H1 (cell line): Measurements from ENCODE around the gene HLX. TPM values are rescaled to one million over a fixed set of nuclear protein-coding genes. Genes with fewer than 3 reads are reported as not detected.

Experiments
- CTCF ChIA-PET: fragments of 300-600 bp; sonication (Branson Sonifier 250); formaldehyde crosslinking; loops from one replicate; lab custom pipeline; 2021; ENCODE audit not compliant: partially characterized antibody; lab: Charles Lee
- POLR2A ChIA-PET: fragments of 300-600 bp; sonication (Branson Sonifier 250); formaldehyde crosslinking; loops from one replicate; lab custom pipeline; 2021; ENCODE audit warnings: inconsistent platforms; ENCODE audit not compliant: partially characterized antibody; lab: Charles Lee
- DNase-seq, 2 experiments: peaks; one replicate each; pipeline versions ENCODE4 v3.0.0 to v3.0.0-alpha.2; 2010 to 2022; ENCODE audit warnings: low spot score in 2 of 2, low read depth in 1 of 2, mixed read lengths in 1 of 2
- FAIRE-seq: peaks from 2 replicates; lab custom pipeline; 2011; peaks lifted over from hg19 to GRCh38; lab: Jason Lieb, UNC
- H2AFZ ChIP-seq: 2 replicates; pipeline ENCODE4 v1.8.1; 2012; ENCODE audit warnings: low read length, inconsistent platforms
- H2AK5ac ChIP-seq: 2 replicates; pipeline ENCODE4 v1.6.1; 2013; ENCODE audit warnings: low read depth, low read length
- H2BK120ac ChIP-seq: replicated peaks from 2 replicates; pipeline ENCODE3; 2013; ENCODE audit warnings: low read depth, low read length, inconsistent platforms
- H2BK12ac ChIP-seq: 2 replicates; pipeline ENCODE4 v1.6.1; 2013; ENCODE audit warnings: low read depth, low read length
- H2BK15ac ChIP-seq: 2 replicates; pipeline ENCODE4 v1.6.1; 2013; ENCODE audit warnings: low read length
- H2BK20ac ChIP-seq: 2 replicates; pipeline ENCODE4 v1.6.1; 2013; ENCODE audit warnings: low read length
- H2BK5ac ChIP-seq: 2 replicates; pipeline ENCODE4 v1.6.1; 2013; ENCODE audit warnings: low read depth, low read length
- H3K14ac ChIP-seq: 2 replicates; pipeline ENCODE4 v1.6.1; 2013; ENCODE audit warnings: inconsistent platforms; ENCODE audit not compliant: insufficient read length
- H3K18ac ChIP-seq: 2 replicates; pipeline ENCODE4 v1.6.1; 2013; ENCODE audit warnings: low read length; ENCODE audit errors: extremely low read depth
- H3K23ac ChIP-seq: 2 replicates; pipeline ENCODE4 v1.6.1; 2013; ENCODE audit warnings: inconsistent platforms; ENCODE audit not compliant: insufficient read length
- H3K23me2 ChIP-seq: 2 replicates; pipeline ENCODE4 v1.6.1; 2013; ENCODE audit warnings: low read depth, low read length
- H3K27ac ChIP-seq: 2 replicates; pipeline ENCODE4 v1.6.1; 2011; ENCODE audit warnings: low read depth, low read length, inconsistent platforms
- H3K27me3 ChIP-seq, 4 experiments: replicated peaks in 1 of 4; 1 replicate in 1 of 4; 2 replicates in 3 of 4; pipeline versions ENCODE4 v1.6.1 to v1.8.1; 2011 to 2013; ENCODE audit warnings: low read length in 3 of 4, mild to moderate bottlenecking in 3 of 4, inconsistent platforms in 2 of 4, mixed read lengths in 2 of 4, moderate library complexity in 1 of 4; ENCODE audit not compliant: control insufficient read depth in 3 of 4, insufficient read depth in 3 of 4; ENCODE audit errors: extremely low read depth in 1 of 4
- H3K36me3 ChIP-seq, 4 experiments: 2 replicates each; pipeline versions ENCODE4 v1.6.1 to v1.8.1; 2011 to 2013; ENCODE audit warnings: mild to moderate bottlenecking in 4 of 4, low read length in 3 of 4, moderate library complexity in 2 of 4, control low read depth in 1 of 4, inconsistent platforms in 1 of 4; ENCODE audit not compliant: insufficient read depth in 4 of 4, control insufficient read depth in 2 of 4
- H3K4ac ChIP-seq: replicated peaks from 2 replicates; pipeline ENCODE3; 2013; ENCODE audit warnings: low read length, low read depth, mixed read lengths, inconsistent platforms; ENCODE audit not compliant: insufficient read length
- H3K4me1 ChIP-seq, 4 experiments: replicated peaks in 1 of 4; 1 replicate in 1 of 4; 2 replicates in 3 of 4; pipeline versions ENCODE4 v1.6.1 to v1.8.1; 2011 to 2013; ENCODE audit warnings: low read length in 3 of 4, inconsistent platforms in 2 of 4, mixed read lengths in 1 of 4; ENCODE audit not compliant: insufficient read depth in 4 of 4, control insufficient read depth in 3 of 4
- H3K4me2 ChIP-seq, 2 experiments: 2 replicates each; pipeline versions ENCODE4 v1.6.1 to v1.8.1; 2011 to 2013; ENCODE audit warnings: low read depth in 2 of 2, low read length in 2 of 2, control low read depth in 1 of 2, inconsistent platforms in 1 of 2, mild to moderate bottlenecking in 1 of 2; ENCODE audit not compliant: insufficient read depth in 1 of 2
- H3K4me3 ChIP-seq, 4 experiments: fragments of 200-600, 300-600 bp in 1 of 4; sonication (generic), shearing (Covaris generic), sonication (Bioruptor Twin) in 1 of 4; 2 replicates each; pipeline versions ENCODE4 v1.5.1 to v1.8.1; 2011 to 2016; ENCODE audit warnings: low read length in 4 of 4, low read depth in 3 of 4, control low read depth in 2 of 4, inconsistent platforms in 2 of 4, mild to moderate bottlenecking in 2 of 4, mixed read lengths in 1 of 4, moderate library complexity in 1 of 4; ENCODE audit not compliant: insufficient read depth in 2 of 4; ENCODE audit errors: extremely low read depth in 1 of 4
- H3K56ac ChIP-seq: replicated peaks from 2 replicates; pipeline ENCODE3; 2013; ENCODE audit warnings: low read depth, mild to moderate bottlenecking, mixed read lengths, low read length, inconsistent platforms; ENCODE audit not compliant: insufficient read length
- H3K79me1 ChIP-seq: 2 replicates; pipeline ENCODE4 v1.6.1; 2013; ENCODE audit warnings: low read depth, low read length, control low read depth
- H3K79me2 ChIP-seq, 2 experiments: 2 replicates each; pipeline versions ENCODE4 v1.6.1 to v1.8.1; 2012 to 2013; ENCODE audit warnings: low read length in 2 of 2, mild to moderate bottlenecking in 2 of 2, inconsistent platforms in 1 of 2; ENCODE audit not compliant: insufficient read depth in 2 of 2, control insufficient read depth in 1 of 2
- H3K9ac ChIP-seq, 4 experiments: replicated peaks in 1 of 4; 1 replicate in 1 of 4; 2 replicates in 3 of 4; pipeline versions ENCODE4 v1.6.1 to v1.8.1; 2011 to 2013; ENCODE audit warnings: low read depth in 3 of 4, low read length in 3 of 4, control low read depth in 2 of 4, mild to moderate bottlenecking in 2 of 4, moderate library complexity in 2 of 4, inconsistent platforms in 1 of 4; ENCODE audit errors: extremely low read depth in 1 of 4
- H3K9me3 ChIP-seq, 2 experiments: 2 replicates each; pipeline versions ENCODE4 v1.6.1 to v1.8.1; 2012 to 2013; ENCODE audit warnings: mild to moderate bottlenecking in 2 of 2, moderate library complexity in 2 of 2, control low read depth in 1 of 2, inconsistent platforms in 1 of 2, low read depth in 1 of 2, low read length in 1 of 2, mixed read lengths in 1 of 2; ENCODE audit not compliant: insufficient read depth in 2 of 2
- H4K20me1 ChIP-seq, 2 experiments: replicated peaks in 1 of 2; 2 replicates each; pipeline versions ENCODE3 to v1.8.1; 2011 to 2013; ENCODE audit warnings: inconsistent platforms in 2 of 2, low read length in 2 of 2, mild to moderate bottlenecking in 1 of 2; ENCODE audit not compliant: insufficient read depth in 2 of 2, control insufficient read depth in 1 of 2
- H4K5ac ChIP-seq: 2 replicates; pipeline ENCODE4 v1.6.1; 2013; ENCODE audit warnings: low read length, low read depth, mixed read lengths, inconsistent platforms; ENCODE audit not compliant: insufficient read length
- H4K8ac ChIP-seq: 2 replicates; pipeline ENCODE4 v1.8.0; 2013; ENCODE audit warnings: mild to moderate bottlenecking, moderate library complexity, low read length, inconsistent platforms; ENCODE audit not compliant: insufficient read depth; ENCODE audit errors: extremely low read depth
- H4K91ac ChIP-seq: replicated peaks from 2 replicates; pipeline ENCODE3; 2013; ENCODE audit warnings: low read length, mixed read lengths, inconsistent platforms; ENCODE audit not compliant: insufficient read length
- ASH2L ChIP-seq: fragments of 200-600, 300-600 bp; sonication (generic); IDR thresholded peaks from one replicate; pipeline ENCODE4 v1.7.1; 2017; ENCODE audit warnings: low read length
- CTBP2 ChIP-seq: IDR thresholded peaks from 2 replicates; pipeline ENCODE4 v1.7.0; 2011; ENCODE audit warnings: borderline replicate concordance, mild to moderate bottlenecking, moderate library complexity, mixed read lengths, low read length; ENCODE audit not compliant: insufficient read depth, insufficient read length
- EGR1 ChIP-seq: IDR thresholded peaks from 2 replicates; pipeline ENCODE4 v1.6.1; 2011; ENCODE audit warnings: low read depth, low read length, borderline replicate concordance
- EZH2 ChIP-seq: fragments of 200-600 bp; sonication (generic); IDR thresholded peaks from 2 replicates; pipeline ENCODE4 v1.7.1; 2012; ENCODE audit warnings: low read depth, mild to moderate bottlenecking, moderate library complexity, low read length, inconsistent platforms; ENCODE audit not compliant: severe bottlenecking
- FOSL1 ChIP-seq: IDR thresholded peaks from 2 replicates; pipeline ENCODE4 v1.6.1; 2011; ENCODE audit warnings: mild to moderate bottlenecking, low read depth, low read length, moderate library complexity; ENCODE audit not compliant: insufficient read depth
- NANOG ChIP-seq: IDR thresholded peaks from 2 replicates; pipeline ENCODE4 v1.6.1; 2011; ENCODE audit warnings: low read length, low read depth, mild to moderate bottlenecking, inconsistent platforms; ENCODE audit not compliant: insufficient read depth, poor library complexity, severe bottlenecking
- RNF2 ChIP-seq: fragments of 200-900, 300-1000 bp; sonication (generic); IDR thresholded peaks from 2 replicates; pipeline ENCODE4 v1.7.1; 2016; ENCODE audit warnings: borderline replicate concordance, low read depth, mild to moderate bottlenecking, antibody characterized with exemption, low read length; ENCODE audit not compliant: poor library complexity, severe bottlenecking; ENCODE audit errors: missing control alignments
- RXRA ChIP-seq: IDR thresholded peaks from 2 replicates; pipeline ENCODE4 v1.6.1; 2011; ENCODE audit warnings: low read depth, mild to moderate bottlenecking, low read length, moderate library complexity; ENCODE audit not compliant: insufficient read depth
- SIN3A ChIP-seq, 2 experiments: IDR thresholded peaks in 1 of 2; conservative IDR thresholded peaks in 1 of 2; 2 replicates each; pipeline ENCODE4 v1.6.1; 2011 to 2012; ENCODE audit warnings: low read length in 2 of 2, improper control_type of control experiment in 1 of 2, low read depth in 1 of 2, mild to moderate bottlenecking in 1 of 2
- WGBS, 2 experiments: shearing (Covaris generic) in 1 of 2; methylation state at CpG; one replicate each; pipeline versions ENCODE4 v1.1.6 to v1.1.7; 2013 to 2015; ENCODE audit warnings: low lambda C conversion rate in 2 of 2, mixed read lengths in 2 of 2, inconsistent platforms in 1 of 2, low coverage in 1 of 2, missing lambda C conversion rate in 1 of 2; ENCODE audit not compliant: insufficient replicate concordance in 2 of 2, insufficient coverage in 1 of 2, insufficient read length in 1 of 2; ENCODE audit errors: extremely low coverage in 1 of 2, missing lambda C conversion rate in 1 of 2; 5-methylcytosine and 5-hydroxymethylcytosine counted together
- polyA plus RNA-seq, 7 experiments: library from polyadenylated mRNA; depleted of rRNA in 3 of 7; stranded (reverse) in 5 of 7; unstranded in 2 of 7; fragments of >200 nt in 5 of 7; fragments of 200-250 nt in 2 of 7; gene quantifications; 1 replicate in 5 of 7; 2 replicates in 1 of 7; 4 replicates in 1 of 7; pipeline versions ENCODE4 v1.2.1 to v1.2.3, GENCODE V29; 2011 to 2013; ENCODE audit warnings: missing spikeins in 2 of 7, mixed read lengths in 2 of 7
- total RNA-seq: library from RNA; stranded (reverse); fragmentation: NEBNext Ultra II Directional; extraction: Animal tissue kit (Norgen Biotek cat#: 25700); gene quantifications from 2 replicates; pipeline ENCODE4 v1.2.1, GENCODE V29; 2021

The HLX gene
- total and polyA plus RNA-seq, 2 of the 8 experiments (the other 6 are each of a cell fraction or from before 2014, with no cell fraction given), result 0.11 to 0.30 TPM

DNA sequence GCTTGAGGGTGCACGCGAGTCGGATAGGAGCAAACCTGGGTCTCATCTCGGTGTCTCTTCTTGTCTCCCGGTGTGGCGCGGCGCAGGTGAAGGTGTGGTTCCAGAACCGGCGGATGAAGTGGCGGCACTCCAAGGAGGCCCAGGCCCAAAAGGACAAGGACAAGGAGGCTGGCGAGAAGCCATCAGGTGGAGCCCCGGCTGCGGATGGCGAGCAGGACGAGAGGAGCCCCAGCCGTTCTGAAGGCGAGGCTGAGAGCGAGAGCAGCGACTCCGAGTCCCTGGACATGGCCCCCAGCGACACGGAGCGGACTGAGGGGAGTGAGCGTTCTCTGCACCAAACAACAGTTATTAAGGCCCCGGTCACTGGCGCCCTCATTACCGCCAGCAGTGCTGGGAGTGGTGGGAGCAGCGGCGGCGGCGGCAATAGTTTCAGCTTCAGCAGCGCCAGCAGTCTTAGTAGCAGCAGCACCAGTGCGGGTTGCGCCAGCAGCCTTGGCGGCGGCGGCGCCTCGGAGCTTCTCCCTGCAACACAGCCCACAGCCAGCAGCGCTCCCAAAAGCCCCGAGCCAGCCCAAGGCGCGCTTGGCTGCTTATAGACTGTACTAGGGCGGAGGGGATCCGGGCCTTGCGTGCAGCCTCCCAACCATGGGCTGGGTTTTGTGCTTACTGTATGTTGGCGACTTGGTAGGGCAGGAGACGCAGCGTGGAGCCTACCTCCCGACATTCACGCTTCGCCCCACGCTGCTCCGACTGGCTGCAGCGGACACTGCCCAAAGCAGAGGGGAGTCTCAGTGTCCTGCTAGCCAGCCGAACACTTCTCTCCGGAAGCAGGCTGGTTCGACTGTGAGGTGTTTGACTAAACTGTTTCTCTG, 5.1 kb downstream of the HLX start:
- WGBS, 2 experiments, result 3% methylated on average over 55 of the region's 59 CpGs; no CpG with 5 or more reads in 1 of the 2 experiments
- peaks cover 0 to 5% (median 0%) of the 10 kb centered on the region in 4 experiments; a peak in 1 of 8 replicates for H3K36me3 ChIP-seq
- H2BK5ac ChIP-seq, result no peak overlapping the region
- POLR2A ChIA-PET, result interaction anchor here (1.8 kb wide), 1 partner anchor 10 kb away, joined by 6 read pairs; no protein-coding TSS in a partner anchor
- peaks cover 94 to 100% (median 99%) of the 10 kb centered on the region in 4 experiments for H3K27me3 ChIP-seq
- CTCF ChIA-PET, result interaction anchor here (0.7 to 3.8 kb wide), 4 partner anchors 9 to 573 kb away, joined by 3 to 32 read pairs (median 8); no protein-coding TSS in a partner anchor
- H3K23ac ChIP-seq, result no peak overlapping the region
- H3K56ac ChIP-seq, result no peak overlapping the region
- H4K91ac ChIP-seq, result no peak overlapping the region
- FAIRE-seq (no peak), DNase-seq (peak in 1 of 2 experiments; percentile 69)
- no peak overlapping the region for H3K9ac ChIP-seq
- H2BK15ac ChIP-seq, result peak overlapping the region; percentile 81; the same call in 1 of the 2 replicates
- H3K27ac ChIP-seq, result no peak overlapping the region
- H3K79me2 ChIP-seq, result no peaks in the 10 kb centered on the region
- peaks cover 44% of the 10 kb centered on the region in 2 experiments for H4K20me1 ChIP-seq
- H3K18ac ChIP-seq, result no peak overlapping the region; the same call in none of the 2 replicates
- peaks cover 9 to 47% (median 20%) of the 10 kb centered on the region in 4 experiments for H3K4me1 ChIP-seq
- H4K8ac ChIP-seq, result no peak overlapping the region; the same call in 1 of the 2 replicates
- H4K5ac ChIP-seq, result no peak overlapping the region
- H2BK12ac ChIP-seq, result peak overlapping the region; percentile 50; the same call in 1 of the 2 replicates
- H2AK5ac ChIP-seq, result no peak overlapping the region
- no peak overlapping the region for H3K4ac ChIP-seq
- H3K23me2 ChIP-seq, result peaks cover 4% of the 10 kb centered on the region; the same call in 1 of the 2 replicates
- H3K4me2 ChIP-seq, result peak overlapping the region; percentile 58 to 72
- no peak overlapping the region for H2BK120ac ChIP-seq
- H2BK20ac ChIP-seq, result no peak overlapping the region
- no peak overlapping the region for H3K14ac ChIP-seq
- H3K9me3 ChIP-seq, result no peaks in the 10 kb centered on the region
- peak overlapping the region; percentile 10 to 52 (median 28); a peak in 6 of 8 replicates for H3K4me3 ChIP-seq
- H2AFZ ChIP-seq, result no peak overlapping the region
- H3K79me1 ChIP-seq, result no peaks in the 10 kb centered on the region
- TF ChIP-seq SIN3A (conservative IDR thresholded peaks at IDR 0.05 in 1 of 2, IDR thresholded peaks at IDR 0.05 in 1 of 2; ENCODE audit: low read depth in 1 of 2, low read length in 2 of 2) (no peak), EZH2 (peak; percentile 91), FOSL1 (no peak), NANOG (no peak), CTBP2 (peak; percentile 90), ASH2L (peak; percentile 61), EGR1 (peak; percentile 43; the same call in 1 of the 2 replicates), RNF2 (peak; percentile 82), RXRA (no peak)
